GM15510 (cell line): Measurements from ENCODE around the gene SLC37A2.
A peak's percentile ranks its signal among the peaks of the same experiment; 100 is the strongest.

Experiments
- POLR2A ChIP-seq: IDR thresholded peaks from 3 replicates; pipeline ENCODE4 v1.6.1; 2011; ENCODE audit warnings: borderline replicate concordance; ENCODE audit not compliant: insufficient read length; ENCODE audit errors: extremely low read depth

The SLC37A2 gene

DNA sequence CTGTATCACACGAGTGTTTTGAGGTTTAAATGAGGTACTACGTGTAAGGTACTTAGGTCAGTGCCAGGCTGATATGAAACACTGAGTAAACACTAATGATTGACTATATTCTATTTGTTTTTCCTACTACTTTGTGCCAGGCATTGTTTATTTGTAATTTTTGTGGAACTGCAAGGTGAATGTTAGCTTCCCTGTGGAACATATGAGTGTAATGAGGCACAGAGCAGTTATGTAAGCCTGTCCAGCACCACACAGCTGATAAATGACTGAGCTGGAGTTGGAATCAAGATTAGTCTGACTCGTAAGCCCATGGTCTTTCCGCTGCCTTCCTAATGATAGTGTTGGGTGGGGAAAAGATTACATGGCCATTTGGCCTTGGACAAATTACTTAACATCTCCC is 5.9 kb downstream of the SLC37A2 start:
- no peak for TF ChIP-seq POLR2A

- no peak for TF ChIP-seq POLR2A
These were observed 6.7 kb downstream of the SLC37A2 start for GRCh38 chr11:125069796-125070195.

DNA sequence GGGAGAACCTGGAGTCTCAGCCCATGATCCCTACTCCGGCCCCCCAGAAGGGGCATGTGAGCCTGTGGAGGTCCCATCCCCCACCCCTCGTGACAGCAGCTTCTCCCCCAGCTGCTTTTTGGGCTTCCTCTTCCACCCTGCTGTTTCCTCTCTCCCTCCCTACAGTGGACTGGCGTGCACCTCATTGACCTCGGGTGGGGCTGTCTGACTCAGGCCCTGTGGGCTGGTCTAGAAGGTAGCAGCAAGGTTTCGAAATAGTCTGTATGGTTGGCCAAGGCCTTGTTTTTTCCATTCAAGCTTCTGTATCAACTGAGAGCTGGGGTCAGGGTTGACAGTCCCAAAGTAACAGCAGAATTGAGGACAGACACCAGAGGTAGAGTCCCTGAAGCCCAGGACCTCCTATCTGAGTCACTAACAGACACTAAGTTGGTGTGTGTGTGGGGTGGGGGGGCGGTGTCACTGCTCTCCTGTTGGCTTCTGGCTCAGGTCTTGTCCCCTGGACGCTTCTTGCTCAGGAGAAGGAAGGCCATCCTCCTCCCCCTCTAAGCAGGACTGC is 7.7 kb downstream of the SLC37A2 start:
- no peak for TF ChIP-seq POLR2A

- TF ChIP-seq POLR2A = no peak
These were observed 8.3 kb downstream of the SLC37A2 start for GRCh38 chr11:125071435-125071834.

- TF ChIP-seq POLR2A = peak; percentile 5
These were observed 8.7 kb downstream of the SLC37A2 start for GRCh38 chr11:125071846-125072217.

GRCh38 chr11:125072218-125072960 is 9.3 kb downstream of the SLC37A2 start:
- TF ChIP-seq POLR2A = peak; percentile 30

DNA sequence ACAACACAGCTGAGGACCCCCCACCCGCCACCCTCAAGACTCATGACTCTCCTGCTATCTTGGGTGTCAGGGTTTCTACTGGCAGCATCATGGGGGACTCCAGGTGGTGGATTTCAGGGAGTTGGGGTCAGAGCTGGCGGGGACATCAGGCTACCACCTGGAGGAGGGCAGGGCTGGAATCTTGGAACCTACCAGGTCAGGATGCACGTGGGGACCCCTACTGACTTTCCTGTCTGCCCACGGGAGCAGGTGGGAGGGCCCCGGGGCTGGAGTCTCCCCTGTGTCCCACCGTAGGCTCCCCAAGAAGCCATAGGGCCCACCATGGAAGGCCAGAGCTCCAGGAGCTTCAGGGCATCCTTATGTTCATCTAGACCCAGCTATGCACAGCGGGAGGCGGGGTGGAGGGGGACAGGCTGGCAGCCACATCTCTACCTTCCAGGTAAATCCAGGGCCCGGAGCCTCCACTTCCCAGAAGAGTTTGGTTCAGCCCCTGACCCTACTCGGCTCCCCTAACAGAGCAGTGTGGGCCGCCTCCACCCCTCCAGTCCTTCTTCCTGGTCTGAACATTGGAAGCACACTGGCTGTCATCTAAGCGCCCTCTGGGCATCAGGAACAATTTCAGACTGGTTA is 10.0 kb downstream of the SLC37A2 start:
- TF ChIP-seq POLR2A = no peak

GRCh38 chr11:125073616-125074483 is 10.7 kb downstream of the SLC37A2 start:
- no peak for TF ChIP-seq POLR2A

GRCh38 chr11:125074511-125075241 is 11.6 kb downstream of the SLC37A2 start:
- no peak for TF ChIP-seq POLR2A

DNA sequence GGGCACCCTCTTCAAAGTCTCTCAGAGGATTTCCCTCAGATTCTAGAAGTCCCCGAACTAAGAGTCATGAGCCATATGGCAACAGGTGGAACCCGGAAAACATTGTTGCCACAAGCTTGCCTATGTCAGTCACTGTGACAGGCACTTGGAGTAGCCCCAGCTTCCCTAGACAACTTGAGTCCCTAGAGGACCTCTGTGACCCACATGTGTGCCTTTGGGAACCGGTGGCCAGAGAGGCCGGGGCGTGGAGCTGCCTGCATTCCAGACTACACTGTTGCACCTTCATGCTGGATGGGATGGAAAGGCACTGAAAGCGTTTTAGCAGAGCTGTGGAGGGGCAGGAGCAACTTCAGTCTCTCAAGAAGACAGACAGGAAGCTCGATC is 12.1 kb downstream of the SLC37A2 start:
- TF ChIP-seq POLR2A = no peak

GRCh38 chr11:125075900-125076317 is 12.8 kb downstream of the SLC37A2 start:
- no peak for TF ChIP-seq POLR2A

DNA sequence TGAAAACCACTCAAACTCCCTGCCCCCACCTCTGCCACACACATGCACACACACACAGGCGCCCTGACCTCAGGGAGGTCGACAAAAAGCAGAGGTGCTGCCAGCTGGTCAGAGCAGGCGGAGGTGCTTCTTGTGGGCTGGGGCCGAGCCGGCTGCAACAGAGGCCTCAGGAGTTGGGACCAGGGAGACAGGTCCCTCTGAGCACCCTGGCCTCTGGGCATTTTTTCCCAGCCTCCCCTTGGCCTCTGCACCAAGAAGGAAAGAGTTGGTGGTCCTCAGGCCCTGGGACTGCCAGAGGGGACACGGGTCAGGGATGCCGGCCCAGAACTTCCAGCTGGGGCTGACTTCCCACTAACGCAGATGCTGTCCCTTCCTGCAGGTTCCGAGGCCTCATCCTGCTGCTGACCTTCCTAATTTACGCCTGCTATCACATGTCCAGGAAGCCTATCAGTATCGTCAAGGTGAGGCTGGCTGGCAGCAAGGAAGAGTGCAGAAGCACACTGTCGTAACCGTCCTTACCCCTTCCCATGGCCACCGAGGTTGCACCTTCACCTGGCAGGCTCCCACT is 13.4 kb downstream of the SLC37A2 start:
- no peak for TF ChIP-seq POLR2A

DNA sequence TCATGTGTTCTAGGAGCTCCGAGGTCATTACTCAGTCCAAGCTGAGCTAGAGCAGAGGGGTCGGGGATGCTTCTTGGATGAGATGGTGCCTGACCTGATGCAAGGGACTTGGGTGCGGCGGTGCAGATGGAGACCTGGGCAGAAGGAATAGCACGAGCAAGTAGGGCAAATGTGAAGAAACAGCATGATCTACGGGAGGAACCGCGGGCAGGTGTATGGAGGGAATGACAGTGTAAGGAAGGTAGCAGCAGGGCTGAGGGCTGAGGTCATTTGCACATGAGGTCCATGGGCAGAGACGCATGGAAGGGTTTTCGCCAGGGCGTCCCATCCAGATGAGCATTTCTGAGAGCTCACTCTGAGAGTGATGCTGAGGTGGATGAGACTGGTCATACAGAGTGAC is 14.9 kb downstream of the SLC37A2 start:
- no peak for TF ChIP-seq POLR2A

DNA sequence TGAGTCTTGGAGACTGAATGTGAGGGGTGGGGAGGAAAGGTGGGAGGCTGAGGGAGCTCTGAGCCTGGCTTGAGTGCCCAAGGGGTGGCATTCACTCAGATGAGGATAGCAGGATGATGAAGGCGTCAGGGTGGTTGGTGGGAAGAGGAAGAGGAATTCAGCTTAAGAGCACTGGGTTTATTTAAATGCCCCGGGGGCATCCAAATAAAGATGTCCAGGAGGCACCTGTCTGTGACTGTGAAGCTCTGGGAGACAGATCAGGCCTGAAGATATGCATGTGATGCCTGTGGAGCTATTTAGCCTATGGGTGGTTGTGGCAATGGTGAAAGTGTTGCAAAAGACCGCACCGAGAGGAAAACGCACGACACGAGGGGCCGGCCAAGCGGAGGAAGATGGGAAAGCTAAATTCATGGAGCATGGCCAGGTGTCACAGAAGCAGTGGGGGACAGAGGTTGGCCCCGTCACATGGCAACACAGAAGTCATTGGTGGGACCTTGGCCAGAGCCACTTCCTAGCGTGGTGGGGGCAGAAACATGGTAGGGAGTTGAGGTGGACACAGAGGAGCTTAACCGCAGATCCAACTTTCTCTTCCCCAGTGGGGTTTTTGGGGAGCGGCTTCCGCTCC is 15.5 kb downstream of the SLC37A2 start:
- no peak for TF ChIP-seq POLR2A
